EL (cell line): ENCODE results near the gene SLC15A3.

Source experiments
- DNase-seq: peaks from one replicate; pipeline ENCODE4 v3.0.0-alpha.2; 2016

SLC15A3 gene

DNA sequence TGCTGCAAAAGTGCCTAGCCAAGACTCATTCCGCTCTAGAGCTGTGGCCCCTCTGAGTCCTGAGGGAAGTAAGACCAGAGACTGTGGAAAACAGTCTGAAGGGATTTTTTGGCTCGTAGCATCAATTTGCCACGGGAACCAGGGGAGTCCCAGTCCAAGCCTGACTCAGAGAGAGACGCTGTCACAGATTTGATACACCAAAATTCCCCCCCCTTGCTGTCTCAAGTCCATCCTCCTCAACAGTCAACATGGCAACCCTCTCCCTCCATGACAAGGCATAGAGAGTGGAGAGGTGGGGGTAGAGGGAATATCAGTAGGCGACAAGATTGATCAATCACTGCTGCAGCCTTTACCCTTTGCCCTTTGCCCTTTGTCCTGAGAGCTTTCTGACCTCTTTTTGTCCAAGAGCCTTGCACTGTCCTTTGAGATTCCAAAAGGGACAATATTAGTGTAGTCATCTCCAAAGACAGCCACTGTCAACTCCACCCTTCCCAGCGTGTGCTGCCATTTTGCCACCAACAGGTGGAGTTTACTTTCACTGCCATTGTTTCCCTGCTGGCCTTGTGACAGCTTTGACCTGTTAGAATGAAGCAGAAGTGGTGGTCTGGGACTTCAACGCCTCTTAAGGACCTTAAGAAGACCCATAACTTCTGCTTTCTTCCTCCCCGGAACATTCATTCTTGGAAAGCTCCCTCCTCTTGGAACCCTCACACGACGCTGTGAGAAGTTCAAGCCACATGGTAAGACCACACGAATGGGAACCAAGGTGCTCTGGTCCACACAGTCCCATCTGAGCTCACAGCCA is 7.3 kb downstream of the SLC15A3 start:
- DNase-seq = no peak

DNA sequence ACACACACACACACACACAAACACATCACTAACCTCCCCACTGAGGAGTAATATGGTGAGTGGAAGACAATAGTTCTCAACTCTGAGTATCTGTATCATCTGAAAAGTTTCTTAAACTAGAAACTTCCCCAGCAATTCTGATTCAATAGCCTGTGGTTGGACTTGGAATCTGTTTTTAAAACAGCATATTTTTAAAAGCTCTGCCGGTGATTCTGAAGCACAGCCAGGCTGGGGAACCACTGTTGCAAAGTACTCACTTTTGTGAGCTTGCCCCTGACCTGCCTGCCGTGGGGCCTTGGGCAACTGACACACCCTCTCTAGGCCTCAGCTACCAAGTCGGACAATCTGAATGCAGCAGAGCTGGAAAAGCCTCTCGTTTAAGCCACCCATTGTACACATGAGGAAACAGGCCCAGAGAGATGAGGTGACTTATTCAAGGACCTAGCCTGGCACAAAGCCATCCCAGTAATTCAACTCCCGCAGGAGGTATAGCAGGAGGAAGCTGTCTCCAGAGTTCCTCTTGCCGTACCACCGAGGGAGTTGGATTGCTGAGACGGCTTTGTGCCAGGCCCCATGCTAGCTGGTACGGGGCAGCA is 8.9 kb downstream of the SLC15A3 start:
- DNase-seq = no peak

DNA sequence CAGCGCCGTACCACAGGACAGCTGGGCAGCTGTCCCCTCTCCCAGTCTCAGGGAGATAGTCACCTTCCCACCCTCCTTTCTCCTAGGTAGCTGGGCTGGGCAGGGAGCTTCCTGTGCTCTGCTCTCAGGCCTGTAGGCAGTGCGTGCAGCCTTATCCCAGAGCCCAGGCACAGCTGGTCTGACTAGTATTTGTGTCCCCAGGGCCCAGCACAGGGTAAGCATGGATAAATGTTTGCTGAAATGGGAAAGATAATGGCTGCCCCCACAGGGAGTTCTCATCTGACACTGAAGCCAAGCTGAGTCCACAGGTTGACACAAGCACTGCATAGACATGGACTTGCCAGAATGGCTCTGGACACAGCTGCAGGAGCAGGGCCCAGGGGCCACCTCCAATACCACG is 9.8 kb downstream of the SLC15A3 start:
- DNase-seq = no peak

DNA sequence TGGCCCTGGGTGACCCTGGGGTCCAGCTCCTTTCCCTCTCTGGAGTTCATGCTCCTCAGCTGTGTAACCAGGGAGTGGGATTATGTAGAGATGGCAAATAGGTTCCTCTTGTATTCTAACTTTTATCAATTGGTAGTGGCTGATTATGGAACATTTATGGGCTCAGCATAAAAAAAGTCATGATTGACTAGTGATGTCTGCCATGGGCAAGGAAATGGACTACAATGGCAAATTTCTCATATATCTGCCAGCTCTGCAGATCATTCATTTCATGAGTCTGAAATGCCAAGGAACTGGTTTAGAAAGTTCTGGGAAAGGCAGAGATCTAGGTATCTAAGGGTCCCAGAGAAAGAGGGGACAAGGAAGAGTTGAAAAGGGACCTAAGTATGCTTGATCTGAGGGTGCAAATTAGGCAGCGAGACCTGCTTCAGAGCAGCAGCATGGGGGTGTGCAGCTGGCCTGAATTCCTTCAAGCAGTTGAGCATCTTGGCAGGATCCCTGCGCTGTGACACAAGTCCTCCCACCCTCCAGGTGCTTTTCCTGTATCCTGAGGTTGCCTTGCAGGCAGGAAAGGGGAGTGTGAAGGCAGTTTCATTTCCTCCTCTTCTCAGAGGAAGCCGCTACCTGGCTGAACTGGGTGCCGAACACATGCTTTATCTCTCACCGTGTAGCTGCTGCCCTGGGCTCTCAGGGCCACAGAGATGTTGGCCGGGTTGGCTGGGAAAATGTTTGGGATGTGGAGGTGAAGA is 10.4 kb downstream of the SLC15A3 start:
- DNase-seq = no peak

DNA sequence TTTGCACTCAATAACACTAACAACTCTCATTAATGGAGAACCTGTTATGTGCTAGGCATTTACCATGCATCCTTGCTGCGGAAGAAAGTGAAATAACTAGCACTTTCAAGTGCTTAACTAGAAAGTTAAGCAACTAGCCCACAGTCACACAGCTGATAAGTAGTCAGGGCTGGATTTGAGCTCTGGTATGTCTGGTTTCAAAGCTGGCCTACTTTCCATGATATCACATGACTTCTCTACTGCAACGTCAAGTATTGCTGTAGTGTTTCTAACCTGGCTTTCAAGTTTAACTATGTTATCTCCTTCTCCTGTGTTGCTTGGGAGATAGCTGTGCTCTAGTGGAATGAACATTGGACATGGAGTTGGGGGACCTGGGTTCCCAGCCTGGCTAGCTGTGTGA is 12.1 kb downstream of the SLC15A3 start:
- no peak for DNase-seq

DNA sequence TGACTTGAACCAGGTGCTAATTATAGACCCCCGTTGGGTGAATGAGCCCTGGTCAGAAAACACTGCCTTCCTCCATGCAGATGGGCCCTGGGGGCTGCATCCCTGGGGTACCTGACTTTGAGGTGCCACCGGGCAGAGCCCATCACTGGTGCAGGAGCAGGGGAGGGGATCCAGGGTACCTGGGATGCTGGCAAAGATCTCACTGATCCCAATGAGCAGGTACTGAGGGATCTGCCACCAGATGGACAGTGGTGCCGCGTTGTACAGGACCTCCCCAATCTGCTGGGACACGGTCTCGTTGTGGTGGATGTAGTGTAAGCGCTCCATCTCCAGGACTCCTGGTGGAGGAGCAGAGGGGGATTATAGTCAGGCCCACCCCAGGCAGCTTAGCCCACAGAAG is 12.7 kb downstream of the SLC15A3 start:
- DNase-seq = no peak

DNA sequence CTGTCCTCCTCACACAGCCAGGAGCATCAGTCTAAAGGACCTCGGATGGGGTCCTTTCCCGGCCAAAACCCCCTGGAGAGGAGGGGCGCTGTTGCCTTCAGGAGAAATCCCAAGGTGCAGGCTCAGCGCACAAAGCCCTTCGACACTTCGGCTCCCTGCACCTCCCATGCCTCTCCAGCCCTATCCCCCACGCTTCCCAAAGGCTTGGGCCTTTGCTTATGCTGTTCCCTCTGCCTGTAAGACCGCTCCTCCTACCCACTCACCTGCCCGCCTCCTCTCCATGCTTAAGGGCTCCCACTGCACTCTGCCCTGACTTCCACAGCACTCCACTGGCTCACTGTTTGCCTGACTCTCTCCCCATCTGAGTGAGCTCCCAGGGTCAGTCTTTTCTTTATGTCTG is 13.5 kb downstream of the SLC15A3 start:
- no peak for DNase-seq

DNA sequence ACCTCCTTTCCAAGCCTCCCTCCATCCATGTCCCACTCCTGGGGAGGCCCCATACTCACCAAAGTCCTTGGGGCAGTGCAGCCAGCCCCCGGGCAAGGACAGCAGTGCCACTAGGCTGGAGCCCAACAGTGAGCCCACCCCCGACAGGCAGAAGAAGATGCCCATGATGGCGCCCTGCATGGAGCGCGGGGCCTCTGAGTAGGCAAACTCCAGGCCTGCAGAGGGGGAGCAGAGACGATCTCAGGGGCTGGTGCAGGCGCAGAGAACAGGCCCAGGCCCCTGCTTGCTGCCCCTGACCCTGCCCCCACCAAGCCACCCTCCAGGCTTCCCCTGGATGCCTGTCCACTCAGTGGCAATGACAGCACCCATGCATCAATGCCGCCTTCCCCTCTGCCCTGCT is 14.2 kb downstream of the SLC15A3 start:
- no peak for DNase-seq

DNA sequence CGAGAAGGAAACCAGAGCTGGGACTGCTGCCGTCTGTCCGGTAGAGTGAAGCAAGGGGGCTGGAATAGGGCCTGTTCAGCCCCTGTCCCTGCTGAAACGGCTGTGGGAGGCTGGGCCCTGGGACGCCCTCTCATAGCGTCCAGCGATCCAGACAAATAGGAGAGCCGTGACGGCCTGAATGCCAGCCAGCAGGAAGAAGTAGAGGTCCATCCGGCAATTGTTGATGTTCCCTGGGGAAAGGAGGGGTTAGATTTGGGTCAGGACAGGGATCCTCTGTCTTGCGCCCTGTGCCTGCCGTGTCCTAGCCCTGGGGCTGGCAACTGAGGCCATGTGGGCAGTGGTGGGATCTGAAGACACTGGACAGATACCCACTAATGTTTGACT is 14.8 kb downstream of the SLC15A3 start:
- no peak for DNase-seq

DNA sequence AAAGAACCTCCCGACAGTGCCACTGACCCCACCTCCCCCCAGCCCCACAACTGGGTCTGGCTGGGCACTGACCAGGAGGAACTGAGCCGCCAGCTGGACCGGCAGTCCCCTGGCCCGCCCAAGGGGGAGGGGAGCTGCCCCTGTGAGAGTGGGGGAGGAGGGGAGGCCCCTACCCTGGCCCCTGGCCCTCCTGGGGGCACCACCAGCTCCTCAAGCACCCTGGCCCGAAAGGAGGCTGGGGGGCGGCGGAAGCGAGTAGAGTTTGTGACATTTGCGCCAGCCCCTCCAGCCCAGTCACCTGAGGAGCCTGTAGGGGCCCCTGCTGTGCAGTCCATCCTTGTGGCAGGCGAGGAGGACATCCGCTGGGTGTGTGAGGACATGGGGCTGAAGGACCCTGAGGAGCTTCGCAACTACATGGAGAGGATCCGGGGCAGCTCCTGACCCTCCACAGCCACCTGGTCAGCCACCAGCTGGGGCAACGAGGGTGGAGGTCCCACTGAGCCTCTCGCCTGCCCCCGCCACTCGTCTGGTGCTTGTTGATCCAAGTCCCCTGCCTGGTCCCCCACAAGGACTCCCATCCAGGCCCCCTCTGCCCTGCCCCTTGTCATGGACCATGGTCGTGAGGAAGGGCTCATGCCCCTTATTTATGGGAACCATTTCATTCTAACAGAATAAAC is 15.4 kb downstream of the SLC15A3 start:
- DNase-seq = no peak

DNA sequence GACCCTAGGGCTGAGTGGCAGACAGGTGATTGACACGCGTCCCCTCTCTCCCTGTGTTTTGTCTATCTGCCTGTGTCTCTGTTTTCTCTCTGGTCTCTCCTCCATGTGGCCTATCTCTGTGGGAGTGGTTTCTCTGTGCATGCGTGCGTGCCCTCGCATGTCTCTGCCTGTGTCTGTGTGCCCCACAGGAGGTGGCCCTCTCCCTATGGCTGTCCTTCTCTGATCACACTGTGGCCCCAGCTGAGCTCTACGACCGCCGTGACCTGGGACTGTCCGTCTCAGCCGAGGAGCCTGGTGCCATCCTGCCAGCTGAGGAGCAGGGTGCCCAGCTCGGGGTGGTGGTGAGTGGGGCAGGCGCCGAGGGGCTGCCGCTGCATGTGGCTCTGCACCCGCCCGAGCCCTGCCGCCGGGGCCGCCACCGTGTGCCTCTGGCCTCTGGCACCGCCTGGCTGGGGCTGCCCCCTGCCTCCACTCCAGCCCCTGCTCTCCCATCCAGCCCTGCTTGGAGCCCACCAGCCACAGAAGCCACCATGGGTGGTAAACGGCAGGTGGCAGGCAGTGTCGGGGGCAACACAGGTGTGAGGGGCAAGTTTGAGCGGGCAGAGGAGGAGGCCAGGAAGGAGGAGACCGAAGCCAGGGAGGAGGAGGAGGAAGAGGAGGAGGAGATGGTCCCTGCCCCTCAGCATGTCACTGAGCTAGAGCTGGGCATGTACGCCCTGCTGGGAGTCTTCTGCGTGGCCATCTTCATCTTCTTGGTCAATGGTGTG is 16.1 kb downstream of the SLC15A3 start:
- DNase-seq = no peak

DNA sequence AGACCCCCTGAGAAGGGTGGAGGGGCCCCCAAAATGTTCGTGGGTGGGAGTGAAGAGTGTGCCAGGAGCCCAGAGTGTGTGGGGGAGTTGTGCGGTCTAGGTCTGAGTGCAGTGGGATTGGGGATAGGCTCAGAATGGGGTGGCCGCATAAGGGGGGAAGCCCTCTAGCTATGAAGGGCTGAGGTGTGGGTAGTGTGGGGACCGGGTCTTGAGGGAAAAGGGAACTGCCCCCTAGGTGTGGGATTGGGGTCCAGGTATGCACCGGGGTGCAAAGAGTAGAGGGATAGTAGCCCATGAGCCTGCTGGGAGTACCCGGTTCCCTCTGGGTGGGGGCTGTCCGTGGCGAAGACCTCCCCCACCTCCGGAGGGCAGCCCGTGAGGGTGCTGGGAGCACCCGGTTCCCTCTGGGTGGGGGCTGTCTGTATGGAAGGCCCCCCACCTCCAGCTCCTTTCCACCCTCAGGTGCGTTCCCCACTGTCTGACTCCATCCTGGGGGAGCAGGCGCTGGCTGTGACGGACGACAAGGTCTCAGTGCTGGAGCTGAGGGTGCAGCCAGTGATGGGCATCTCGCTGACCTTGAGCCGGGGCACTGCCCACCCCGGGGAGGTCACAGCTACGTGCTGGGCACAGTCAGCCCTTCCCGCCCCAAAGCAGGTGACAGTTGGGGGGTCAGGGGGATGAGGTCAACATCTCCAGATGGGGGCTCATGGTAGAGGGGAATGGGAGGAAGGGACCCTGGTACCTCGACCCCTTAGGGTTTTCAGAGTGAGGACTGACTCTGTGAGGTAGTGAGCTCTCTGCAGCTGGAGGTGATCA is 17.0 kb downstream of the SLC15A3 start:
- no peak for DNase-seq

DNA sequence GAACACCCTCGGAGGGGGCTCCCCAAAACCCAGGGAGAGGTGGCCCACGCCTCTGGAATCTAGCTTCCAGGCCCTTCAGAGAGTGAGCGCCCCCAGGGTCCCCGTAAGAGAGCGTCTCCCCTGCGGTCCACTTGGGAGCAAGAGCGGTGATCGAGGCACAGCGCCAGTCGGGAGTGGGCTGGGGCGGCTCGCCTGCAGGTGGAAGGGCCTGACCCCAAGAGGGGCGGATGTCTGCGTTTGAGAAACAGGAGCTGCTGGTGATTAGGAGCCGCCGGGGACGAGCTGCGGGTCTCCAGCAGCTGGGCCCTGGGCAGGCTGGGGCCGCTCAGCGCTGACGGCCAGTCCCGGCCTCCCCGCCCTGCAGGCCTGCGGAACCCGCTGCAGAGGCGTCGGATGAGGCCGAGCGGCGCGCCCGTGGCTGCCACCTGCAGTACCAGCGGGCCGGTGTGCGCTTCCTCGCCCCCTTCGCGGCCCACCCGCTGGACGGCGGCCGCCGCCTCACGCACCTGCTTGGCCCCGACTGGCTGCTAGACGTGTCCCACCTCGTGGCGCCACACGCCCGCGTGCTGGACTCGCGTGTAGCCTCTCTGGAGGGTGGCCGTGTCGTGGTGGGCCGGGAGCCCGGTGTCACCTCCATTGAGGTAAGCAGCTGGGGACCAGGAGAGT is 17.7 kb downstream of the SLC15A3 start:
- DNase-seq = no peak

DNA sequence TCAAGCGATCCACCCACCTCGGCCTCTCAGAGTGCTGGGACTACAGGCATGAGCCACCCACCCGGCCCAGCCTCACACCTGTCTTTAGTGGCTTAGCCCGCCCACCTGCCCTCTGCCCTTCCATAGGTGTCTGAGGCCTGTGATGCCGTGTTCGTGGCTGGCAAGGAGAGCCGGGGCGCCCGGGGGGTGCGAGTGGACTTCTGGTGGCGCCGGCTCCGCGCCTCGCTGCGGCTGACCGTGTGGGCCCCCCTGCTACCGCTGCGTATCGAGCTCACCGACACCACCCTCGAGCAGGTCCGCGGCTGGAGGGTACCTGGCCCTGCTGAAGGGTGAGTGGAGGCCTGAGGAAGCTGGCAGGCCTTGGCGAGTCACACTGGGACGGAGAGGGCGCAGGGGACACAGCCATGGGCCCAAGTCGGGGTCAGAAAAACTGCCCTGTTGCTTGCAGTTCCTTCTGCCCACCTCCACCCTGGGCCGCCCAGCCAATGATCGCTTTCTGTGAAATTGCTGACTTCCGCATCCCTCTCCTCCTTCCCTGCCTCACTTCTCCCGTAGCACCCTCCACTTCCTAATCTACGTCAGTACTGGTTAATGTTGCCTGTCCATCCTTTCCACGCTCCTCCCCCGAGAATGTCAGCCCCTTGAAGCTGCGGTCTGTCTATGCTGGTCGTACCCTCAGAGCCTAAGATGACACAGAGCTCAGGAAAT is 18.4 kb downstream of the SLC15A3 start:
- DNase-seq = no peak

DNA sequence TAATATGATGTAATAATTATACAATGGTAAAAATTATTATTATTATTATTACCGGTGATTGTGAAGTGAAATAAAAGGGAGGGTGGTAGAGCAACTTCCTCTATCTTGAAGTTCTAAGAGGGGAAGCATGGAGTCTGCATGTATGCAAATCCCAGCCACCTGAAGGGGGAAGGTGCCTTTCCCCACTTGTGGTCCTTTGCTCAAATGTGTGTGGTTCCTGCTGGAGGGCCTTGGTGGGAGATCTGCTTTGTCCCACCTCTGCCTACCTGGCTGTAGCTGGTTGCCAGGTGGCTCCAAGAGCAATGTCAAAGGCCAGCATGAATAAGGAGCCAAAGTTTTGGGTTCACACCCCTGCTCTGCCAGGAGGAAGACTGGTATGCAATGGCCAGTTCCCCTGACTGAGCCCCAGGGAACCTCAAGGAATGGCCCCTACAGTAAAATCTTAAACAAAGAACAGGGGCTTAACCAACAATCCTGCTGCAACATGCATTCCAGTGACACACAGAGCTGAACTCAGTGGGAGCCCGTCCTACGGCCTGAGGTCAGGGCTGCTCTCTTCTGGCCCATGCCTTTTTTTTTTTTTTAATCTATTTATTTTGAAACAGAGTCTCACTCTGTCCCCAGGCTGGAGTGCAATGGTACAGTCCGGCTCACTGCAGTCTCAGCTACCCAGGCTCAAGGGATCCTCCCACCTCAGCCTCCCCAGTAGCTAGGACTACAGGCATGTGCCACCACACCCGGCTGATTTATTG is 19.2 kb downstream of the SLC15A3 start:
- no peak for DNase-seq

DNA sequence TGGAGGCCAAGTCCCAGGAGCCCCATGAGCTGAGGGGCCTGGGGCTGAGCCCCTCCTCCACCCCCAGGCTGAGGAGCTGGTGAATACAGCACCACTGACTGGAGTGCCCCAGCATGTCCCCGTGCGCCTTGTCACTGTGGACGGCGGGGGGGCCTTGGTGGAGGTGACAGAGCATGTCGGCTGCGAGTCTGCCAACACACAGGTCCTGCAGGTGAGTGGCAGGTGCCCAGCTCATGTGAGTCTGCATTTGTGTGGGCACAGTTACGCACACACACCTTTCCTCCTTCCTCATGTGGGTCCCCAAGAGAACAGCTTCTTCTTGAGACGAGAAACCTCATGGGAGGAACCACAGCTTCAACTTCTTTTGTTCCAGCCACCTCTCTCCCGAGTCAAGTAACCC is 20.1 kb downstream of the SLC15A3 start:
- no peak for DNase-seq

DNA sequence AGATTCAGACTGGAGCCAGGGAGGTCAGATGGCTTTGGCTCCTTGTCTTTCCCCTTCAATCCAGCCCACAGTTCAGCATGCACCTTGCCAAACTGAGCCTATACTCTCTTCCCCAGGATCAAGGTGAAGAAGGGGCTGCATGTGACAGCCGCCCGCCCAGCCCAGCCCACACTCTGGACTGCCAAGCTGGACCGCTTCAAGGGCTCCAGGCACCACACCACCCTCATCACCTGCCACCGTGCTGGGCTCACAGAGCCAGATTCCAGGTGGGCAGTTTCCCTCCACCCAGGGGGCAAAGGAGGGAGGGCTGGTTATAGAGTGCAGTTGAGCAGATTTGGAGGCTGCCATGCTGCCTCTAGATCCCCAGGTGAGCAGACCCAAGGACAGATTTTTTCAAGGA is 21.6 kb downstream of the SLC15A3 start:
- no peak for DNase-seq

DNA sequence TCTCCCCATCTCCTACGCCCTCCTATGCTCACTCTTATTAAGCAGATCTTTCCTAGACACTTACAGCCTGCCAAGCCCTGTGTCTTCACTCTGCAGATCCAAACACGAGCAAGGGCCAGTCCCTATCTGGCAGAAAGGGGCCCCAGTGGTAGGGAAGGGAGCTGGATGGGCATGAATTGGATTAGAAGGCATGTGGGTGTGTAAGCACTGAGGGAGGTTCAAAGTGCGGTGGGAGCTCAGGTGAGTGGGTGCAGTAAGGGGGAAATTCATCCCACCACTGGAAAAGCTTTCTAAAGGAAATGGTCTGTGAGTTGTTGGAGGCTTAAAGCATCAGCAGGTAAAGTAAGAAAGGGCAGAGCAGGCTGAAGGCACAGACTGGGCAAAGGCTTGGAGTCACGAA is 22.2 kb downstream of the SLC15A3 start:
- no peak for DNase-seq

DNA sequence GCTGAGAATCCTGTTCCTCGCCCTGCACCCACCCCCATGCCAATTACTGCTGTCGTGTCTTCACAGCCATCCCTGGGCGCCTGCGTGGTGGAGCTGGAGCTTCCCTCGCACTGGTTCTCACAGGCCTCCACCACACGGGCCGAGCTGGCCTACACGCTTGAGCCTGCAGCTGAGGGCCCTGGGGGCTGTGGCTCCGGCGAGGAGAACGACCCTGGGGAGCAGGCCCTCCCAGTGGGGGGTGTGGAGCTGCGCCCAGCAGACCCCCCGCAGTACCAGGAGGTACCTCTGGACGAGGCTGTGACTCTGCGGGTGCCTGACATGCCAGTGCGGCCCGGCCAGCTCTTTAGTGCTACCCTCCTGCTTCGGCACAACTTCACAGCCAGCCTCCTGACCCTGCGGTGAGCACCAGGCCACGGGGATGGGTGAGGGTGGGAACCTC is 23.4 kb downstream of the SLC15A3 start:
- no peak for DNase-seq

DNA sequence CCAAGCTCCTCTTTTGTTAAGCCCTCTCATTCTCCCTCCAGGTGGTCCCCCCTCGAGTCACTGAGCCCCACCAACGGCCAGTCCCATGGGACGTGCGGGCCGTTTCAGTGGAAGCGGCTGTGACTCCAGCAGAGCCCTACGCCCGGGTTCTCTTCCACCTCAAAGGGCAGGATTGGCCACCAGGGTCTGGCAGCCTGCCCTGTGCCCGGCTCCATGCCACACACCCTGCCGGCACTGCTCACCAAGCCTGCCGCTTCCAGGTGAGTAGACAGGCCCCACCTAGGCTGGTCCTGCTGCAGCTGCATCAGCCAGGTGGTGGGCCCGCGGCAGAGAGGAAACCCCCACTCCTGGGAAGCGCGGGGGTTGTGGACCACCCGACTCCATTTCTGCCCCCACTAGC is 24.4 kb downstream of the SLC15A3 start:
- no peak for DNase-seq
